Skeletal muscle tissue (tissue), 4 donors: Measurements from ENCODE around the gene HAVCR2. TPM values are rescaled to one million over a fixed set of nuclear protein-coding genes. Genes with fewer than 3 reads are reported as not detected.

Experiments used
- H3K27ac ChIP-seq: one replicate; pipeline ENCODE4 v1.7.0; 2013; ENCODE audit warnings: mild to moderate bottlenecking, low read depth, low read length, inconsistent platforms
- H3K27me3 ChIP-seq, 3 donors: one replicate each; pipeline ENCODE4 v1.7.0; 2013; ENCODE audit warnings: low read length in 3 of 3; ENCODE audit not compliant: control insufficient read depth in 3 of 3, insufficient read depth in 3 of 3
- H3K36me3 ChIP-seq, 3 donors: one replicate each; pipeline ENCODE4 v1.7.0; 2013; ENCODE audit warnings: low read length in 3 of 3; ENCODE audit not compliant: control insufficient read depth in 3 of 3, insufficient read depth in 3 of 3
- H3K4me1 ChIP-seq, 3 donors: one replicate each; pipeline ENCODE4 v1.7.0; 2013; ENCODE audit warnings: low read length in 3 of 3, mild to moderate bottlenecking in 3 of 3; ENCODE audit not compliant: control insufficient read depth in 3 of 3, insufficient read depth in 3 of 3
- H3K4me3 ChIP-seq, 3 donors: one replicate each; pipeline ENCODE4 v1.7.0; 2013; ENCODE audit warnings: low read length in 3 of 3
- H3K9ac ChIP-seq, 3 donors: one replicate each; pipeline ENCODE4 v1.7.0; 2013; ENCODE audit warnings: low read length in 3 of 3, mild to moderate bottlenecking in 3 of 3, moderate library complexity in 2 of 3, low read depth in 1 of 3
- H3K9me3 ChIP-seq, 3 donors: one replicate each; pipeline ENCODE4 v1.7.0; 2013; ENCODE audit warnings: low read length in 3 of 3; ENCODE audit not compliant: control insufficient read depth in 3 of 3
- total RNA-seq: library from RNA; depleted of rRNA; stranded (reverse); fragments of >200 nt; gene quantifications from one replicate; pipeline ENCODE4 v1.2.3, GENCODE V29; 2014
- donor health status: Osteomylitis.

Gene HAVCR2
- total RNA-seq, 1 donor from 2014 or later: 6.3 TPM

- Histone ChIP-seq H3K9me3 (no peaks in the 10 kb centered on the region), H3K27ac (no peak overlapping the region), H3K36me3 (no peaks in the 10 kb centered on the region), H3K27me3 (no peaks in the 10 kb centered on the region), H3K4me3 (no peak overlapping the region), H3K4me1 (no peaks in the 10 kb centered on the region), H3K9ac (no peak overlapping the region)
Measured at GRCh38 chr5:157100140-157100679, 8.6 kb downstream of the HAVCR2 start.

GRCh38 chr5:157088342-157088990, 20.4 kb downstream of the HAVCR2 start:
- H3K9ac ChIP-seq: no peak overlapping the region
- no peak overlapping the region for H3K4me3 ChIP-seq
- H3K27me3 ChIP-seq: no peaks in the 10 kb centered on the region
- no peaks in the 10 kb centered on the region for H3K36me3 ChIP-seq
- H3K4me1 ChIP-seq: no peaks in the 10 kb centered on the region
- H3K27ac ChIP-seq: no peak overlapping the region
- no peaks in the 10 kb centered on the region for H3K9me3 ChIP-seq

- no peaks in the 10 kb centered on the region for H3K36me3 ChIP-seq
- H3K27ac ChIP-seq: no peak overlapping the region
- no peak overlapping the region for H3K4me3 ChIP-seq
- no peak overlapping the region for H3K9ac ChIP-seq
- H3K4me1 ChIP-seq: no peaks in the 10 kb centered on the region
- no peaks in the 10 kb centered on the region for H3K9me3 ChIP-seq
- H3K27me3 ChIP-seq: no peaks in the 10 kb centered on the region
Measured at GRCh38 chr5:157086751-157087359, 22.0 kb downstream of the HAVCR2 start.

GRCh38 chr5:157085930-157086329, 22.9 kb downstream of the HAVCR2 start:
- H3K4me1 ChIP-seq: no peaks in the 10 kb centered on the region
- no peaks in the 10 kb centered on the region for H3K36me3 ChIP-seq
- no peak overlapping the region for H3K27ac ChIP-seq
- H3K4me3 ChIP-seq: no peak overlapping the region
- no peaks in the 10 kb centered on the region for H3K9me3 ChIP-seq
- H3K9ac ChIP-seq: no peak overlapping the region
- no peaks in the 10 kb centered on the region for H3K27me3 ChIP-seq

GRCh38 chr5:157080286-157080685, 28.6 kb downstream of the HAVCR2 start:
- peaks cover 0 to 4% (median 0%) of the 10 kb centered on the region in 3 donors for H3K4me1 ChIP-seq
- no peaks in the 10 kb centered on the region for H3K36me3 ChIP-seq
- no peak overlapping the region for H3K27ac ChIP-seq
- no peaks in the 10 kb centered on the region for H3K27me3 ChIP-seq
- H3K9ac ChIP-seq: no peak overlapping the region
- H3K4me3 ChIP-seq: no peak overlapping the region
- no peaks in the 10 kb centered on the region for H3K9me3 ChIP-seq

GRCh38 chr5:157076558-157076957, 32.3 kb downstream of the HAVCR2 start:
- Histone ChIP-seq H3K9me3 (no peaks in the 10 kb centered on the region), H3K9ac (no peak overlapping the region), H3K27ac (no peak overlapping the region), H3K4me1 (peaks cover 0 to 4% (median 0%) of the 10 kb centered on the region in 3 donors), H3K4me3 (no peak overlapping the region), H3K36me3 (no peaks in the 10 kb centered on the region), H3K27me3 (no peaks in the 10 kb centered on the region)

GRCh38 chr5:157072508-157072907, 36.3 kb downstream of the HAVCR2 start:
- Histone ChIP-seq H3K9ac (no peak overlapping the region), H3K4me1 (peaks cover 0 to 4% (median 0%) of the 10 kb centered on the region in 3 donors), H3K4me3 (no peak overlapping the region), H3K27me3 (no peaks in the 10 kb centered on the region), H3K27ac (no peak overlapping the region), H3K36me3 (no peaks in the 10 kb centered on the region), H3K9me3 (no peaks in the 10 kb centered on the region)

- H3K9me3 ChIP-seq: no peaks in the 10 kb centered on the region
- no peak overlapping the region for H3K4me3 ChIP-seq
- H3K27me3 ChIP-seq: no peaks in the 10 kb centered on the region
- no peak overlapping the region for H3K9ac ChIP-seq
- no peaks in the 10 kb centered on the region for H3K4me1 ChIP-seq
- no peaks in the 10 kb centered on the region for H3K36me3 ChIP-seq
- H3K27ac ChIP-seq: no peak overlapping the region
Measured at GRCh38 chr5:157069949-157070348, 38.9 kb downstream of the HAVCR2 start.

- Histone ChIP-seq H3K4me1 (no peaks in the 10 kb centered on the region), H3K9me3 (no peaks in the 10 kb centered on the region), H3K4me3 (no peak overlapping the region), H3K9ac (no peak overlapping the region), H3K36me3 (no peaks in the 10 kb centered on the region), H3K27ac (no peak overlapping the region), H3K27me3 (no peaks in the 10 kb centered on the region)
Measured at GRCh38 chr5:157068785-157069184, 40.1 kb downstream of the HAVCR2 start.

GRCh38 chr5:157068339-157068738, 40.5 kb downstream of the HAVCR2 start:
- no peak overlapping the region for H3K4me3 ChIP-seq
- H3K4me1 ChIP-seq: no peaks in the 10 kb centered on the region
- H3K36me3 ChIP-seq: no peaks in the 10 kb centered on the region
- no peak overlapping the region for H3K27ac ChIP-seq
- no peaks in the 10 kb centered on the region for H3K9me3 ChIP-seq
- no peak overlapping the region for H3K9ac ChIP-seq
- no peaks in the 10 kb centered on the region for H3K27me3 ChIP-seq
